HuH-7 (cell line): Measurements from ENCODE around the gene HLA-DOA.

ENCODE experiments used
- DNase-seq: peaks from one replicate; pipeline ENCODE4 v3.0.0; 2011; ENCODE audit warnings: low spot score

Gene HLA-DOA

DNA sequence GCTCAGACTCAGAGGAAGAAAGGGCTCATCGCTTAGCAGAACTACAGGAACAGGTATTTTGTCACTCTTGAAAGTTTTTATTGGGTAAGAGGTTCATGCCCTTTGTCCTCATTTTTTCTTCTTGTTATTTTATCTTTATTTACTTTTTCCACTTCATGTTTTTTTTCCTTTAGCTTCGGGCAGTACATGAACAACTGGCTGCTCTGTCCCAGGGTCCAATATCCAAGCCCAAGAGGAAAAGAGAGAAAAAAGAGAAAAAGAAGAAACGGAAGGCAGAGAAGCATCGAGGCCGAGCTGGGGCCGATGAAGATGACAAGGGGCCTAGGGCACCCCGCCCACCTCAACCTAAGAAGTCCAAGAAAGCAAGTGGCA is 31.5 kb downstream of the HLA-DOA start:
- DNase-seq = no peak

DNA sequence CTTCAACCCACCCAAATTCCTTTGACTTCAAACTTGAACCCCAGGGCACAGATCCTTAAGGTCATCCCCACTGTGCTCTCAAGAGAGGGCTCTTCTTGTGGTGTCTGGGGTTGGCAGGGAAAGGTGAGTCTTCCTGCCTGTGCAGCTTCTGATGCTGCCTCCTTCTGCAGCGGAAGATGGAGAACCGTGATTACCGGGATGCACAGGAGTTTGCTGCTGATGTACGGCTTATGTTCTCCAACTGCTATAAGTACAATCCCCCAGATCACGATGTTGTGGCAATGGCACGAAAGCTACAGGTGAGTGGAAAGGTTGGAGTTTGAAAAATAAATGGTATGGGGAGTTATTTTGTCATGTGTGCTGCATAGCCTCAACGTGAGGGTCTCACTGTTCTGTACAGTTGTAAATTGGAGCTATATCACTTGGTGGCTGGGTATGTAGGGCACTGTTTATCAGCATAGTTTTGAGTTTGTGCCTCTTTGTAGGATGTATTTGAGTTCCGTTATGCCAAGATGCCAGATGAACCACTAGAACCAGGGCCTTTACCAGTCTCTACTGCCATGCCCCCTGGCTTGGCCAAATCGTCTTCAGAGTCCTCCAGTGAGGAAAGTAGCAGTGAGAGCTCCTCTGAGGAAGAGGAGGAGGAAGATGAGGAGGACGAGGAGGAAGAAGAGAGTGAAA is 32.0 kb downstream of the HLA-DOA start:
- no peak for DNase-seq

DNA sequence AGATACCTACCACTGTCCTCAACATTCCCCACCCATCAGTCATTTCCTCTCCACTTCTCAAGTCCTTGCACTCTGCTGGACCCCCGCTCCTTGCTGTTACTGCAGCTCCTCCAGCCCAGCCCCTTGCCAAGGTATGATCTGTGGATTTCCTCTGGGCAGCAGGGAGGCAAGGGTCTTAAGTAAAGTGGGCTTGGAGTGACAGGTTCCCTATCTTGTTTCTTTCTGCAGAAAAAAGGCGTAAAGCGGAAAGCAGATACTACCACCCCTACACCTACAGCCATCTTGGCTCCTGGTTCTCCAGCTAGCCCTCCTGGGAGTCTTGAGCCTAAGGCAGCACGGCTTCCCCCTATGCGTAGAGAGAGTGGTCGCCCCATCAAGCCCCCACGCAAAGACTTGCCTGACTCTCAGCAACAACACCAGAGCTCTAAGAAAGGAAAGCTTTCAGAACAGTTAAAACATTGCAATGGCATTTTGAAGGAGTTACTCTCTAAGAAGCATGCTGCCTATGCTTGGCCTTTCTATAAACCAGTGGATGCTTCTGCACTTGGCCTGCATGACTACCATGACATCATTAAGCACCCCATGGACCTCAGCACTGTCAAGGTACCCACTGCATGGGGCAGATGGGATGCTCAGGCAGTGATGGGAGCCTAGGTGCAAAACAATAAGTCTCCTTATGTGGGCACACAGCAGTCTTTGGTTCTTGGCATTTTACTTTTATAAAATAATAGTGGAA is 32.9 kb downstream of the HLA-DOA start:
- DNase-seq = no peak

DNA sequence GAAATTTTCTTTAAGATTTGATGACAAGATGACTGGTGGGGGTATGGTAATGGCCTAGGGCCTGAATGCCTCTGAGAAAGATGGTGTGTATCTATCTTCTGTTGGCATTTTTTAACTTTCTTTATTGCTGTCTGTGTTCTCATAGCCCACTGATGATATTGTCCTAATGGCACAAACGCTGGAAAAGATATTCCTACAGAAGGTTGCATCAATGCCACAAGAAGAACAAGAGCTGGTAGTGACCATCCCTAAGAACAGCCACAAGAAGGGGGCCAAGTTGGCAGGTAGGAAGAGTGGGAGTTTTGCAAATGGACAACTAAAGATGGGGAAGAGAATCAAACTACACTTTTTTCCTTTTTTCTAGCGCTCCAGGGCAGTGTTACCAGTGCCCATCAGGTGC is 33.5 kb downstream of the HLA-DOA start:
- no peak for DNase-seq

DNA sequence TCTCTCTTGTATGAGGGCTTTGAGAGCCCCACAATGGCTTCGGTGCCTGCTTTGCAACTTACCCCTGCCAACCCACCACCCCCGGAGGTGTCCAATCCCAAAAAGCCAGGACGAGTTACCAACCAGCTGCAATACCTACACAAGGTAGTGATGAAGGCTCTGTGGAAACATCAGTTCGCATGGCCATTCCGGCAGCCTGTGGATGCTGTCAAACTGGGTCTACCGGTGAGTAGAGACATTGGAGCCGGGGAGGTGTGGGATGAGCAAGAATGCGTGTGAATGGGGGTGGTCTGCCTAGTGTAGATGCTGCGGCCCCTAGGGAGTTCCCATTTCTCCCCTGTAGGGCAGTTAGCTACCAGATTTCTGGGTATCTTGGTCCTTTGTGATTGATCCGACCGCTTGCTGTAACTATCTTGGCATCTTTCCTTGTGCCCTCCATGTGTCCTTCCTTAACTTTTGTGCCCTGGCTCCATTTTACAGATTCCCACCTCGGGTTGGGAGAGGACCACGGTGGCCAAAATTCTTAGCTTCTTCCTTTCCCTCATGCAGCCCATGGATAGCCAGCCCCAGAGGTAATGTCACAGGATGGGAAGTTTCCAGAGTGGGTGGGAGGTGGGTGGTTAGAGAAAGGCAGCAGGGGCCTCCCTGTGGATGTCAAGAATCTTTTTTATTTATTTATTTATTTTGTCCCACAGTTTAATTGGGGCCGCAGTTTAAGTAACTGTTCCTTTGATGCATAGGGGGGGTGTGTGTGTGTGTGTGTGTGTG is 34.7 kb downstream of the HLA-DOA start:
- DNase-seq = no peak

DNA sequence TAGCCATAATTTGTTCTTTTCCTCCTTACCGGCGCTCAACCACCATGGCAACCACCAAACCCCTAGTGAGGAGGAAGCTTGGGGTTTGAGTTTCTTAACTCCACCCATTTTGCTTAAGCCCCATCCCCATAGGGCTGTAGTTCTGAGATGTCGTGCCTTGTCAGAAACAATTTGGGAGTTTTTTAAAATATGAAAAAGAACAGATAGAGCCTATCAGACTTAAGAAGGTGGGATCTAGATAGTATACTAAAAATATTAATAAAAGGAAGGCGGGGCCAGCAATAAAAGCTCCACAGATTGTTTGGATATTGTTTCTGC is 35.4 kb downstream of the HLA-DOA start:
- DNase-seq = no peak

DNA sequence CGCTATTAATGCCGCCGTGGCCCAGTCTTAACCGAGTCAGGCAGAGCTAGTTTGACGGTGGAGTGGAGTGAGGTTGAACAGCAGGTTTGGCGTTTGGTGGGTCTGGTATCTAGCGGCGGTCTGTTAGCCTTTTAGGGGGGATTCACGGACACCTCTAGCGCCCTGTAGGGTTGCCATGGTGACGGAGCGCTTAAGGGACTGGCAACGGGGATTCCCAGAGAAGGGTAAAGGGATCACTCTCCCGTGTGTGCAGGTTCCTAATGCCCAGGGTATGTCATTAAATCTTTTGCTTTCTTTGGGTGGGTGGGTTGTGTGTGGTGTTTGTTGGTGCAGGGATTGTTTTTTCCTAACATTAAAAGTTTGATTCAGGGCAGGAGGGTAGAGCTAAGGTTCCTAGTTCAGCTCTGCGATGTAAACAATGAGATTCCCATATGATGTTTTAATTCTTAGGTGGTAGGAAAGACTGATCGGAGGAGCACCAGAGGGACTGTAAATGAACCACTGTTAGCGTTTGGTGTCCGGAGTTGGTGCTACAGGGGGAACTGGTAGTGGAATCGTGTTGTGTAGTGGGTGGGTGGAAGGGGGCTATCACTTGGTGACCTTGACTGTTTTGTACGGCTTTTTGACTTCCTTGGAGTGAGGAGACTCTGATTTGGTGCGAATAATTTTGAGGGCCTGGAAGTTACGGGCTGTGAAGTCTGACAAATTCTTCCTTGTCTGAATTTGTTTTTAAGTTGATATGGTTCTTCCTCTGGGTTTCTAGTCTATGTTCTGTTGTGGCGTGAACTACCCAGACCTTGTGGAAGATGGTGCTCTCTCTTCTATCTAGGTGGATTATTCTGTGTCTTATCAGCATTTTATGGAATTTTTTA is 36.0 kb downstream of the HLA-DOA start:
- DNase-seq = no peak

DNA sequence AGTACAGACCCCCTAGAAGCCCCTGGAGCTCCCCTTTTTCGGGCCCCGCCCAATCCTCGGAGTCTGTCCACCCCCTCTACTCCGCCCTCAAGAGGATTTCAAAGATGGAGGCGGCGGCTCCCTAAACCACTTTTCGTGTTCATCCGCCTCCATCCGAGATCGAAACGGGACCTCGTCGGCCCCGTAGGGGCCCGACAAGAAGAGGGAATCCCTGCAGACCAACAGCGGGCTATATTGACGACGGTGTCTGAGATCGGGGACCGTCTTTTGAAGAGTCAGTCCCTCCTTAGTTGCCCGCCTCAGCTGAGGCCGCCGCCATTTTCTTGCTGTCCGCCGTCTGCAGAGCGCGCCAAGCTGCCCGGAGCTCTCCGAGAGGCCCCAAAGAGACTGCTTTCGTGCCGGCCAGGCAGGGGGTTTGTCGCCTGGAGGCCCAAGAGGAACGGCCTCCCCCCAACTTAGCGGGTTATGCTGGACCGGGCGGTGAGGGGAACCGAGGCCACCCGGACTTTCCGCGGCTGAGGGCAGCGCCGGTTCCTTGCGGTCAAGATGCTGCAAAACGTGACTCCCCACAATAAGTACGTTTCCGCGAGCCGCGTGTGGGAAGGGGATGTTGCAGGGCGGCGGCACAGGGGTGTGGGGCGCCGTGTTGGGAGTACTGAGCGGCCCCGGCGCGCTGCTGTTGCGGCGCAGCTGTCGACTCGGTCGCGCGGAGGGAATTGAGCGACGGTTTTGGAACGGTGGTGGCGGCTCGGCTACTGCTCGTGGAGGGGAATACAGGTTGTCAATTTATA is 36.8 kb downstream of the HLA-DOA start:
- DNase-seq = no peak

DNA sequence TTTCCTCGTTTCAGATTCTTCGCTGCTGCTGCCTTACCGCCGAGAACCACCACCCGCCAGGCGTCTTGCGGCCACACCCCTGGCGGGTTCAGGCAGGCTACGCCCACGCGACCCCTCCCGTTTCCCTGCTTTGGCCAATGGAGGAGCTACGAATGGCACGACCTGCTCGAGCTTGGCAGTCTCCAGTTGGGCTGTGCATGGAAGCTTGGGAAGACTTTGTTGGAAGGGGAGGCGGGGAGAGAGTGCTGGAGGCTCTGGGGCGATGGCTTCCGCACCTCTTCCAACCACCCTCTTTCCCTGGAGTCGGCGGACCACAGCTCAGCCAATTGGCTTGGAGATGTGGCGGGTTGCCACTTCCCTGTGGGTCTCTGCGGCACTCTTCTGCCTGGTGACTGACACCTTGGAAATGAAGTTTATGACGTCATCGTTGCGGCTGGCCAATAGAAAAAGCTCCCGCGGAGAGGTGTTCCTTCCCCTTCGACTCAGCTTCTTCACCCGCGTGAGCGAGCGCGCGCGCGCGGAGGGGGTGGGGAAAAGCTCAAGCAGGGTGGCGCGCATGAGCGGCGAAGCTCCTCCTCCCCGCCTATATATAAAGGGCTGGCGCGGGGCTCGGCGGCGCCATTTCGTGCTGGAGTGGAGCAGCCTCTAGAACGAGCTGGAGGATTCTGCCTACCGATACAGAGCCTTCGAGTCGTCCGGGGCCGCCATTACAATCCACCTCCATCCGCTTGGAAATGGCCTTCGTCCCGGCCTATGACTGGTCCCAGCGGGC is 37.6 kb downstream of the HLA-DOA start:
- peak; percentile 46 for DNase-seq

DNA sequence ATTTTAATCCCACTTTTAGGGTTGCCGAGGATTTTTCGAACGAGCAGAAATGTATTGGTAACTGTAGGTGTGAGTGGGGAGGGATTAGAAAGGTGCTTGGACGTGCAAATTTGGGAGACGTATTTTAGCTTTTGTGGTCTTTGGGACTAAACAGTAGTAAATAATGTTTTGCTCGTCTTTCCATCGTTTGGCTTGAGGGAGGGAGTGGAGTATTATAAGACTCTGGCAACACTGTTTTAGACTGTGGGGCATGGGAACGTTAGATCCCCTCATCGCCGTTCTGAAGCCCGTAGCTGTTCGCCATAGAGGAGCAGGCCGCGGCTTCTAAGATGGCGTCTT is 38.2 kb downstream of the HLA-DOA start:
- no peak for DNase-seq

DNA sequence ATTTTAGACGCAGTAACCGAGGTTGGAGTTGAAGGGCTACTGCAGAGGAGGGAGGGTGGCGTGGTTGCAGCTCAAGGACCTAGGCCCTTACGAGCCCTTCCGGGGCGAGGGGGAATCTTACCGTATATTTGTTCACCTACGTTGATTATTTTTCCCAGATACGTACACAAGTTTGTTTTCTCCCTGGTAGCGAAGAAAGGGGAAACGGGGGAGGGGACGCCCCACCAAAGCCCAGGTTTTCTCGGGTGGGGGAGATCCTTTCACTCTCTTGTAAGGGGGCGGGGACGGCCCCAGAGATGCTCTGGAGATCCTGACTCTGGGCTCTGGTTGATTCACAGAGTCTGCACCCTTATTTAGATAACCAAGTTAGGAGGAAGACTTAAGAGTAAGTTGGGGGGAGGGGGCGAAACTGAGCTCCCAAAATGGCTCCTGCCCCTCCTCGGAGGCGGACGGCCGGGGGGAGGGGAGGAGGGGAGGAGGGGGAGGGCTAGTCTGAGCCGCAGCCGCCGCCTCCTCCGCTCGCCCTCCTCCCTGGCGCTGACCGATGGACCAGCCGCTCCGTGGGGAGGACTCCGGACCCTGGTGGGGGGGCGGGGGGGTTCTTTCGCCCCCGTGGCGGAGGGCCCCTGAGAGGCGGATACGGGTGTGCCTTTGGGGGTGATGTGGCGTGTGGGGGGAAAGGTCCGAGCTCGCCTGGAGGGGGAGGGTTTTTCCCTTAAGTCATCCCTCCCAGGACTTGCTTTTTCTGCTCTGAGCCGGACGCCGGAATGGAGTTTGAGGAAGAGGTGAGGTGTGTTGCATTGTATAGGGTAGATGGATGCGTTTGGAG is 38.8 kb downstream of the HLA-DOA start:
- peak; percentile 58 for DNase-seq

DNA sequence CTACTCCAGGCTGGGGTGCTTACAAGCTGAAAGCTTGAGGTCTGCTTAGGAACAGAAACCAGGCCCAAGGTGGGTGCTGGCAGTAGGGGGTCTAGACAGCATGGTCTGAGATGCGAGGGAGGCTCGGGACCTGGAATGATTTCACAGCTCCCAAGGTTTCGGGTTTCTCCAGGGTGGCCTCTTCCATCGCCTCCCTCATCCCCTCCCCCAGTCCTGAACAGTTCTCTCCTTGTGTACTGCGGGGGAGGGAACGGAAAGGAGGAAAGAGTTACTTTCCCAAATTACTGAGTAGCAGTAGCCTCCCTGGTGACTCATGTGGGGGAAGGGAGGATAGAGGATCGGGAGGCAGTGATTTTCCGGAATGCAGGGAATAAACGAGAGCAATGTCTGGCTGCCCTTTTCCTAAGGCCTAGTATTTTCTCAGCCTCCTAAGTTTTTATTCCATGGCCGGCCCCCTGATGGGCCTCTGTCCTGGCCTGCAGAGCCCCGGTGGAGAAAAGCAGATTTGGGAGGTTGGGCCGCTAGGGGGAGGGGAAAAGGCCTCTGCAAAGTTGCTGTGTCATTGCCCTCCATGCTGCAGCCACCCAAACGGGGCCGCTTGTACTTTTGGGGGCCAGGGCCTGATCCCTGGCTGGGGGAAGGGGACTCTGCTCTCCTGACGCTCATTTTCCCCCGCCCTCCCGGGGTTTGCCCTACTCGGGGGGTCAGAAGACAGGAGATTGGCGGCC is 39.5 kb downstream of the HLA-DOA start:
- peak; percentile 55 for DNase-seq

DNA sequence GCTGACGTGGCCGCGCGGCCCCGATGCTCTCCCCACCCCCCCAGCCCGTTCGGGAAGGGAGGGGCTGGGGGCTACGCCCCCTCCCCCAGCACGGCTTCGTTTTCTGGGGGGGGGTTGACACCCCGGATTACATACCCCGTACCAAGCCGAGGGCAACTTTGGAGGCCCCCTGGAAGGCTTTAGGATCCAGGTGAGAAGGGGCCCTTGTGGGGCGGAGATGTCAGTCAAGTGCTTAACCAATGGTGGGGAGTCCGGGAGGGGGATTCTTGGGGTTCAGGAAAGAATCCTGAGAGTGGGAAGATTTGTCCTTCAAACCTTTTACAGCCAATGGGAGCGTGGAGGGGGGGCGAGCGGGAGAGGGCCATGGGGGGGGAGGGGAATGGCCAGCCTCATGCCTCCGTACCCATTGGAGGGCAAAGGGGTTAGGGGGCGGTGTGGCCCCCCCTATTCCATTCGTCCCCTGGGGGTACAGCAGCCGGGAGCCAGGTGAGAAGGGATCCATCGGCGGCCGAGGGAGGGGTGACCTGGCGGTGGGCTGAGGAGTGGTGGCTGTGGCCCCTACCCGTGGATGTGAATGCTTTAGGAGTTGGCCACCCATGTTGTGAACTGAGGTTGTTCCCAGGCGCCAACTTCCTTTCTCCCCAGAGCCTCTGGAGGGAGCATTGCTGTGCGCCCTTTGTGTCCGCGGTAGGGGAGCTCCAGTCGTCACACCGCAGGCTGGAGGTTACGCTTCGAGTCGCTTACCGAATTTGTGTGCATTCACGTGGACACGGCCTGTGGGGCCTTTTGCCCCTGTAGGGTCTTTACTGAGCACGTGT is 40.3 kb downstream of the HLA-DOA start:
- DNase-seq = no peak

DNA sequence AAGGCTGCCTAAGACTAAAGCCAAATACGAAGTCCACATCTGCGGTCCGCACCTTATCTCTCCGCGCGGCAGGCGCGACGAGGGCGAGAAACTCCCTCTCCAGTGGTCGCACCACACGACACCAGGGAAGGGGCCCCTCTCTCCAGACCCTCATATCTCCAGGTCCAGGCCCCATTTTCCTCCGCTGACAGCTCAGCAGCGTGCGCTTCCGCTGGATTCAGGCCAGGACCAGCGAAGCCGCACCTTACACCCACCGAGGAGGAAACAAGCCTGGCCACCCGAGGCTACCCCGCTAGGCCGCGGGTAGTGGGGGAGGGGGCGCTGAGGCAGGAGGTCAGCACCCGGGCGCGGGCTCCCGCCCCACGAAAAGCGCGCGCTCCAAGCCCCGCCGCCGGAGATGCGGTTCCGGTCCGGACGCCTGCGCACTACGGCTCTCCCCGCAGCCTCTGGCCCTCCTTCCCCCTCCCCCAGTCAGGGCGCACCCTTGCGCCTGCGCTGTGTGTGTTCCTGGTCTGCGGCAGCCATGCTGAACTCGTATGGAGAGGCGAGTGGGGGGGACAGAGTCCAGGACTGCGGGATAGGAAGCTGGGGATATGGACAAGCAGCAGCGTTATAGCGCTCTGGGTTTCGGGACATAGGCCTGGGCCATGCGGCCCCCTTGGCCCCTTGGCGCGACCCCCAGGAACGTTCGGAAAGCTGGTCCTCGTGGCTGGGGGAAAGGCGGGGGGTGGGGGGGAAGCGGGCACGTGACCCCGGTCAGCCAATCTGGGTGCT is 41.1 kb downstream of the HLA-DOA start, which contains the start of gene BRD2:
Gene BRD2, plus strand, starts transcription at position 502 of the 774 bp plus-strand sequence. CDS start 4,305 bp downstream, outside the sequence.
- DNase-seq = peak; percentile 80

DNA sequence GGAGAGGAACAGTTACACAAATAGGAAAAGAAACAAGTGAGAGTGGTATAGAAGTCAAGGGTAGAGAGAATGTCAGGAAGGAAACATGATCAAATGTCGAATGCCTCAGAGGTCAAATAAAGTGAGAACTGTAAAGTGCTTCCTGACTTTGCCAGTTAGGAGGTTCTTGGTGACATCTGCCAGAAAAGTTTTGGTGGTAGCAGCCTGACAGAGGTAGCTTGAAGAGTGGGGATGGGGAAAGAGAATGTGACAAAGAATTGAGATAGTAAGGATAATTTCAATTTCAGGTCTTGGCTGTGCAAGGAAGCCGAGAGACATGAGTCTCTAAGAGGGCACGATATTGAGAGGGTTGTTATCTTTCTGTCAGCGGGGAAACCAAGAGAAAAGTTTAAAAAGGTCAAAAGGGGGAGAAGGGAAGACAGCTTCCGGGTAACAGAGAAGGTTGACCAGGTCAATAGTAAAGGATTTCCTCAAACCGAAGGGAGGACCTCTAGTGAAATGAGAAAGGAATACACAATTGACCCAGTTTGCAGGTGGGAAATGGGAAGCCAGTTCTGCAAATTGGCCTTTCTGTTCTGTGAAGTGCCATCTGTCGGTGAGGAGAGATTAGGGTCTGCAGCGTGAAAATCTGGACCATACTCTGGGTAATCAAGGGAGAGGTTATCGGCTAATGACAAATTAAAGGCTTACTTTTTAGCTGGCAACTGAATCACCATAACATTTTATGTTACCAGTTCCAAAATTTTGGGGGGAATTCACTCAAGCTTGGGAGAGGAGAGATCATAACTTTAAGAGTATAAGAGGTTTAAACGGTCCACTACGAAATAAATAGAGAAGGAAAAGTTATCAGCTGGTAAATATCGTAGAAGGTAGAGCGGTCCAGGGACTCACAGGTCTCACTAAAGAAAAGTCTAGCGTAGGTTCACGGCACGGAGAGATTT is 42.0 kb downstream of the HLA-DOA start:
- peak; percentile 32 for DNase-seq

DNA sequence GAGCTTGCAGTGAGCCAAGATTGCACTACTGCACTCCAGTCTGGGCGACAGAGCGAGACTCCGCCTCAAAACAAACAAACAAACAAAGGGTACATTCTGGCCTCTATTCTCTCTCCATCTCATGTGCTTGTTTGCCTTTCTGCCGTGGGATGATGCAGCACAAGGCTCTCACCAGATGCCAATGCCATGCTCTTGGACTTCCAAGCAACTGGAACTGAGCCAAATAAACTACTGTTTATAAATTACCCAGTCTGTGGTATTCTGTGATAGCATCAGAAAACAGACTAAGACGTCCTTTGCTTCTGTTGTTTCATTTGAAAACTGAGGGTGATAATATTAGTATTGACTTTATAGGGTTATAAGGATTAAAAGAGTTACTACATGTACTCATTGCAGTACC is 44.6 kb downstream of the HLA-DOA start:
- DNase-seq = no peak
